SK-N-MC (cell line): ENCODE results near the gene ITPRID1.

ENCODE experiments used
- EZH2 ChIP-seq: fragments of 200-600 bp; sonication (generic); IDR thresholded peaks from one replicate; pipeline ENCODE4 v1.6.1; 2017; ENCODE audit warnings: antibody characterized with exemption
- FOXP2 ChIP-seq: optimal IDR thresholded peaks from 2 replicates; pipeline ENCODE3; 2011; ENCODE audit warnings: mild to moderate bottlenecking, moderate library complexity; ENCODE audit not compliant: insufficient read depth; ENCODE audit errors: extremely low read length, control extremely low read depth
- POLR2AphosphoS5 ChIP-seq: IDR thresholded peaks from 2 replicates; pipeline ENCODE4 v1.6.1; 2012; ENCODE audit warnings: mild to moderate bottlenecking, low read depth, low read length, borderline replicate concordance

DNA sequence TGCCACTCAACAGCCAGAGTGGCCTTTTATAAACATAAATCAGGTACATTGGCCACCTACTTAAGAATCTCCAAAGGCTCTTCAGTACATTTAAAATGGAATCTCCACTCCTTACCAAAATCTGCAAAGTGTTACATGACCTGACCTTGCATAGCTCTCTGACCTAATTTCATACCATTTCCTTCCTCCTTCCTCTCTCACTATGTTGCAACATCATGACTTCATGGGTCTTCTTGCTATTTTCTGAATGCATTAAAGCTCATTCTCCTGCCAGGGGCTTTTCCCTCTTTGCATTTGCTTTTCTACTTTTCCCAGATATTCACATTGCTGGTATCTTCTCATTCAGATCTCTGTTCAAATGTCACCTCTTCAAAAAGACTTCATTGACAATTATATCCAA lies 151.0 kb downstream of the ITPRID1 start:
- TF ChIP-seq EZH2 (no peak), POLR2AphosphoS5 (no peak), FOXP2 (no peak)
